ENCODE data around the gene ZGLP1. TPM values are rescaled to one million over a fixed set of nuclear protein-coding genes. Genes with fewer than 3 reads are reported as not detected.

The ZGLP1 gene
- total RNA-seq, 1 donor from 2014 or later: 2.3 TPM

DNA sequence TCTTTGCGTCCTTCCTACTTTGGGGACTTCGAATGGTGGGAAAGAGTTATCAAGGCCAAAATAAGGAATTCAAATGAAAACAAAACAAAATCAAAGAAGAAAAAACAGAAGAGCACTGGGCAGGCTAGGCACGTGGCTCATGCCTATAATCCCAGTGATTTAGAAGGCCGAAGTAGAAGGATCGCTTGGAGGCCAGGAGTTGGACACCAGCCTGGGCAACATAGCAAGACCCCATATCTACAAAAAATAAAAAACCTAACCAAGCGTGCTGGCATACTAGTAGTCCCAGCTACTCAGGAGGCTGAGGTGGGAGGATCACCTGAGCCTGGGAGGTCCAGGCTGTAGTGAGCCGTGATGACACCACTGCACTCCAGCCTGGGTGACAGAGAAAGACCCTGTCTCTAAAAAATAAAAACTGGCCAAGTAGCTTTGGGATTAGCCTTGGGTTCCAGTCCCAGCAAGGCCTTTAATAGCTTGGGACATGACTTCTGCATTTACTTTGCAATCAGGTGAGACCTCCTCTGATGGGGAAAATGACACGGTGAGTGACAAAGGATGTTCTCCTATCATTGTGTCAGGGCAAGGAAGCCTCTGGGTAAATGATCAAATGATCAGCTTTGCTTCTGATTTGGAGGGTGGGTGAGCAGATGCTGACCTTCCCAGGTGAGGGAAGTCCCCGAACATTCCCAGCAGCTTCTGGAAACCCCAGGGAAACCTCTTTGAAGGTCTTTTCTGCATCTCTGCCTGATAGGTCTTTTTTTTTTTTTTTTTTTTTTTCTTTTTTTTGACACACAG, 31.6 kb downstream of the ZGLP1 start:
- no peaks in the 10 kb centered on the region for H3K36me3 ChIP-seq (ENCODE audit: control insufficient read depth, insufficient read depth, low read length)
- no peak for DNase-seq (ENCODE audit: low read depth)

GRCh38 chr19:10274589-10274988, 35.0 kb downstream of the ZGLP1 start:
- no peaks in the 10 kb centered on the region for H3K36me3 ChIP-seq (ENCODE audit: control insufficient read depth, insufficient read depth, low read length)
- H3K4me3 ChIP-seq (ENCODE audit: low read depth, low read length): no peak overlapping the region
- TF ChIP-seq, protein P1, sequence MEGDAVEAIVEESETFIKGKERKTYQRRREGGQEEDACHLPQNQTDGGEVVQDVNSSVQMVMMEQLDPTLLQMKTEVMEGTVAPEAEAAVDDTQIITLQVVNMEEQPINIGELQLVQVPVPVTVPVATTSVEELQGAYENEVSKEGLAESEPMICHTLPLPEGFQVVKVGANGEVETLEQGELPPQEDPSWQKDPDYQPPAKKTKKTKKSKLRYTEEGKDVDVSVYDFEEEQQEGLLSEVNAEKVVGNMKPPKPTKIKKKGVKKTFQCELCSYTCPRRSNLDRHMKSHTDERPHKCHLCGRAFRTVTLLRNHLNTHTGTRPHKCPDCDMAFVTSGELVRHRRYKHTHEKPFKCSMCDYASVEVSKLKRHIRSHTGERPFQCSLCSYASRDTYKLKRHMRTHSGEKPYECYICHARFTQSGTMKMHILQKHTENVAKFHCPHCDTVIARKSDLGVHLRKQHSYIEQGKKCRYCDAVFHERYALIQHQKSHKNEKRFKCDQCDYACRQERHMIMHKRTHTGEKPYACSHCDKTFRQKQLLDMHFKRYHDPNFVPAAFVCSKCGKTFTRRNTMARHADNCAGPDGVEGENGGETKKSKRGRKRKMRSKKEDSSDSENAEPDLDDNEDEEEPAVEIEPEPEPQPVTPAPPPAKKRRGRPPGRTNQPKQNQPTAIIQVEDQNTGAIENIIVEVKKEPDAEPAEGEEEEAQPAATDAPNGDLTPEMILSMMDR (IDR thresholded peaks at IDR 0.05; ENCODE audit: insufficient read depth, low read length, poor library complexity, severe bottlenecking): no peak
- no peaks in the 10 kb centered on the region for H3K27me3 ChIP-seq (ENCODE audit: control insufficient read depth, insufficient read depth, low read length)
- DNase-seq (ENCODE audit: low read depth): no peak

More for the DNA sequence above, 31.6 kb downstream of the ZGLP1 start:
- Histone ChIP-seq H3K27me3 (ENCODE audit: control insufficient read depth, insufficient read depth, low read length) (no peaks in the 10 kb centered on the region), H3K4me3 (ENCODE audit: low read depth, low read length) (no peak overlapping the region)
- TF ChIP-seq, protein P1 (IDR thresholded peaks at IDR 0.05; ENCODE audit: insufficient read depth, low read length, poor library complexity, severe bottlenecking): no peak

- Histone ChIP-seq H3K27me3 (ENCODE audit: control insufficient read depth, insufficient read depth, low read length) (no peaks in the 10 kb centered on the region), H3K36me3 (ENCODE audit: control insufficient read depth, insufficient read depth, low read length) (no peaks in the 10 kb centered on the region), H3K4me3 (ENCODE audit: low read depth, low read length) (peak overlapping the region; percentile 43)
- no peak for DNase-seq (ENCODE audit: low read depth)
- TF ChIP-seq, protein P1 (IDR thresholded peaks at IDR 0.05; ENCODE audit: insufficient read depth, low read length, poor library complexity, severe bottlenecking): no peak
These were observed 38.0 kb downstream of the ZGLP1 start for GRCh38 chr19:10271543-10272086.

- TF ChIP-seq, protein P1 (IDR thresholded peaks at IDR 0.05; ENCODE audit: insufficient read depth, low read length, poor library complexity, severe bottlenecking): no peak
- no peaks in the 10 kb centered on the region for H3K27me3 ChIP-seq (ENCODE audit: control insufficient read depth, insufficient read depth, low read length)
- DNase-seq (ENCODE audit: low read depth): no peak
- peak within 1 kb of the TSS; percentile 43 for H3K4me3 ChIP-seq (ENCODE audit: low read depth, low read length)
- no peaks in the 10 kb centered on the region for H3K36me3 ChIP-seq (ENCODE audit: control insufficient read depth, insufficient read depth, low read length)
These were observed 38.8 kb downstream of the ZGLP1 start, which contains the start of gene ICAM1 for GRCh38 chr19:10270616-10271394. Gene ICAM1 (plus strand): TSS chr19:10271120. CDS start chr19:10271160, 40 bp downstream.

GRCh38 chr19:10270180-10270615, 39.4 kb downstream of the ZGLP1 start:
- Histone ChIP-seq H3K27me3 (ENCODE audit: control insufficient read depth, insufficient read depth, low read length) (no peaks in the 10 kb centered on the region), H3K36me3 (ENCODE audit: control insufficient read depth, insufficient read depth, low read length) (no peaks in the 10 kb centered on the region), H3K4me3 (ENCODE audit: low read depth, low read length) (peak overlapping the region; percentile 43)
- no peak for DNase-seq (ENCODE audit: low read depth)
- TF ChIP-seq, protein P1 (IDR thresholded peaks at IDR 0.05; ENCODE audit: insufficient read depth, low read length, poor library complexity, severe bottlenecking): no peak

All from kidney epithelial cell (primary cell).